Activated CD4-positive, alpha-beta T cell treated with anti-CD3 and anti-CD28 coated beads, Interleukin-2, amount 50 U/mL, for 24 hours (primary cell): ENCODE results near the gene RIMKLB.
A peak's percentile ranks its signal among the peaks of the same experiment; 100 is the strongest.

Experiments used
- DNase-seq, 2 donors: peaks; one replicate each; pipeline ENCODE4 v3.0.0-alpha.2; 2020; ENCODE audit warnings: low read depth in 1 of 2, low spot score in 1 of 2

The RIMKLB gene

GRCh38 chr12:8697476-8698131 is at the start of gene RIMKLB:
RIMKLB (plus strand) TSS chr12:8697991; CDS start chr12:8713867, 15,876 bp downstream.
- DNase-seq = peak; percentile 53 to 61

GRCh38 chr12:8648576-8649205 is 49.1 kb upstream of the RIMKLB start:
- DNase-seq = peak in 1 of 2 donors; percentile 49

- no peak for DNase-seq
These were observed 42.4 kb upstream of the RIMKLB start for GRCh38 chr12:8655421-8655820.

- DNase-seq = no peak
These were observed 39.4 kb upstream of the RIMKLB start for GRCh38 chr12:8658346-8658745.

- DNase-seq = no peak
These were observed 36.8 kb upstream of the RIMKLB start for GRCh38 chr12:8661016-8661415.

GRCh38 chr12:8661751-8662150 is 36.0 kb upstream of the RIMKLB start:
- DNase-seq = no peak

- DNase-seq = no peak
These were observed 35.2 kb upstream of the RIMKLB start, which contains the start of gene MFAP5 for GRCh38 chr12:8662593-8662992. MFAP5 (minus strand) TSS chr12:8662826; CDS start chr12:8662104, 722 bp downstream.

GRCh38 chr12:8664228-8664913 is 33.4 kb upstream of the RIMKLB start:
- no peak for DNase-seq

- DNase-seq = no peak
These were observed 32.0 kb upstream of the RIMKLB start for GRCh38 chr12:8665759-8666158.

- DNase-seq = no peak
These were observed 30.5 kb upstream of the RIMKLB start for GRCh38 chr12:8667270-8667669.

- no peak for DNase-seq
These were observed 29.4 kb upstream of the RIMKLB start for GRCh38 chr12:8668441-8668840.

- DNase-seq = no peak
These were observed 25.4 kb upstream of the RIMKLB start for GRCh38 chr12:8672381-8672780.

GRCh38 chr12:8675591-8676036 is 22.2 kb upstream of the RIMKLB start:
- DNase-seq = no peak

- DNase-seq = no peak
These were observed 21.1 kb upstream of the RIMKLB start for GRCh38 chr12:8676651-8677050.

GRCh38 chr12:8677362-8677761 is 20.4 kb upstream of the RIMKLB start:
- no peak for DNase-seq

- DNase-seq = no peak
These were observed 19.1 kb upstream of the RIMKLB start for GRCh38 chr12:8678661-8679111.

- DNase-seq = no peak
These were observed 17.3 kb upstream of the RIMKLB start for GRCh38 chr12:8680533-8680932.

- no peak for DNase-seq
These were observed 16.5 kb upstream of the RIMKLB start for GRCh38 chr12:8681129-8681884.

GRCh38 chr12:8685051-8685450 is 12.7 kb upstream of the RIMKLB start:
- DNase-seq = no peak

GRCh38 chr12:8687846-8688601 is 9.8 kb upstream of the RIMKLB start:
- no peak for DNase-seq

- DNase-seq = no peak
These were observed 8.1 kb upstream of the RIMKLB start for GRCh38 chr12:8689681-8690080.
